ENCODE data around the gene C1orf116. TPM values are rescaled to one million over a fixed set of nuclear protein-coding genes. Genes with fewer than 3 reads are reported as not detected.

Gene C1orf116
- total RNA-seq, 1 donor from 2014 or later, result 31.9 TPM

DNA sequence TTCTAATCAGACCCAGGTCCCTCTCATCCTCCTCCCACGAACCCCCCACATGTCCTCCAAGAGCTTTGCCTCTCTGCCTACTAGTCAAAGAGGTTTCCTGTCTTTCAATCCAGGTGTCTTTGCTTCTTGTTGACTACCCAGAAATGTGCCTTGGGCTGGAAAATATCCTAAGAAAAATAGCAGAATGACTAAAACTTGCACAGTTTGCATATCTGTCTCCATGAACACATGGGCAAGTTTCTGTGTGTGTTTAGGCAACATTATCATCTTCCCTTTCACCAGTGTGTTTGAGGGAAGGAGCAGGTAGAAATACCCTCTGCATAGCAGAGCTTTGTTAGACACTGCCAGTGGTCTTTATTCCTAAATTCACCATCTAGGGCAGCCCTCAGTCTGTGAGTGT is 1.5 kb downstream of the C1orf116 start:
- Mint-ChIP-seq H3K4me3 (ENCODE audit: low read depth) (peak overlapping the region; percentile 90), H3K27ac (peak overlapping the region; percentile 94), H3K4me1 (ENCODE audit: low read depth) (peaks cover 68% of the 10 kb centered on the region), H3K36me3 (ENCODE audit: insufficient read depth) (peaks cover 8% of the 10 kb centered on the region), H3K9me3 (ENCODE audit: low read depth) (no peaks in the 10 kb centered on the region), H3K27me3 (no peaks in the 10 kb centered on the region)
- no peak for DNase-seq (ENCODE audit: low spot score, unreplicated experiment)
- TF ChIP-seq, protein P1, sequence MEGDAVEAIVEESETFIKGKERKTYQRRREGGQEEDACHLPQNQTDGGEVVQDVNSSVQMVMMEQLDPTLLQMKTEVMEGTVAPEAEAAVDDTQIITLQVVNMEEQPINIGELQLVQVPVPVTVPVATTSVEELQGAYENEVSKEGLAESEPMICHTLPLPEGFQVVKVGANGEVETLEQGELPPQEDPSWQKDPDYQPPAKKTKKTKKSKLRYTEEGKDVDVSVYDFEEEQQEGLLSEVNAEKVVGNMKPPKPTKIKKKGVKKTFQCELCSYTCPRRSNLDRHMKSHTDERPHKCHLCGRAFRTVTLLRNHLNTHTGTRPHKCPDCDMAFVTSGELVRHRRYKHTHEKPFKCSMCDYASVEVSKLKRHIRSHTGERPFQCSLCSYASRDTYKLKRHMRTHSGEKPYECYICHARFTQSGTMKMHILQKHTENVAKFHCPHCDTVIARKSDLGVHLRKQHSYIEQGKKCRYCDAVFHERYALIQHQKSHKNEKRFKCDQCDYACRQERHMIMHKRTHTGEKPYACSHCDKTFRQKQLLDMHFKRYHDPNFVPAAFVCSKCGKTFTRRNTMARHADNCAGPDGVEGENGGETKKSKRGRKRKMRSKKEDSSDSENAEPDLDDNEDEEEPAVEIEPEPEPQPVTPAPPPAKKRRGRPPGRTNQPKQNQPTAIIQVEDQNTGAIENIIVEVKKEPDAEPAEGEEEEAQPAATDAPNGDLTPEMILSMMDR (IDR thresholded peaks at IDR 0.05; ENCODE audit: unreplicated experiment), result no peak

DNA sequence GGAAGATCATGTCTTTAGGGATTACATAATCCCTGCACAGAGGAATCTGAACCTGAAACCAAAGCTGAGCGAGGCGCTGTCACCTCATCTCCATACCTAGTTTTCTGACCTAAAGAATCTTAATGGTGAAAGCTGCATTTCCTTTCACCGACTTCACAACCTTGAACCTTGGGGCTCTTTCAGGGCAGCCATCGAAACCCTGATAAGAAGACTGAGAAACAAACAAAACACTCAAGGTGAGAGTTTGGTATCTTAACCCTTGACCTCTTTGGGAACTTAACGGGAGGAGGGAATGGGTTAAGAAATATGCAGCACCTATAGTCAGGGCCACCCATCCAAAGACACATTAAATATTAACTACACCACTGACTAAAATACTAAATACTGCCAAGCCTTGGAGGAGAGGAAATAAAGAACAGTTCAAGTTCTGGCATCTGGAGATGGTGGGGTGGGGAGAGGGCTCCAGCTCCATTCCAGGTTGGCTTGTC is 2.0 kb downstream of the C1orf116 start:
- no peaks in the 10 kb centered on the region for H3K27me3 Mint-ChIP-seq
- H3K27ac Mint-ChIP-seq, result peak overlapping the region; percentile 94
- H3K36me3 Mint-ChIP-seq (ENCODE audit: insufficient read depth), result peaks cover 10% of the 10 kb centered on the region
- H3K4me1 Mint-ChIP-seq (ENCODE audit: low read depth), result peaks cover 72% of the 10 kb centered on the region
- H3K9me3 Mint-ChIP-seq (ENCODE audit: low read depth), result no peaks in the 10 kb centered on the region
- TF ChIP-seq, protein P1 (IDR thresholded peaks at IDR 0.05; ENCODE audit: unreplicated experiment), result no peak
- H3K4me3 Mint-ChIP-seq (ENCODE audit: low read depth), result peak overlapping the region; percentile 90
- DNase-seq (ENCODE audit: low spot score, unreplicated experiment), result no peak

DNA sequence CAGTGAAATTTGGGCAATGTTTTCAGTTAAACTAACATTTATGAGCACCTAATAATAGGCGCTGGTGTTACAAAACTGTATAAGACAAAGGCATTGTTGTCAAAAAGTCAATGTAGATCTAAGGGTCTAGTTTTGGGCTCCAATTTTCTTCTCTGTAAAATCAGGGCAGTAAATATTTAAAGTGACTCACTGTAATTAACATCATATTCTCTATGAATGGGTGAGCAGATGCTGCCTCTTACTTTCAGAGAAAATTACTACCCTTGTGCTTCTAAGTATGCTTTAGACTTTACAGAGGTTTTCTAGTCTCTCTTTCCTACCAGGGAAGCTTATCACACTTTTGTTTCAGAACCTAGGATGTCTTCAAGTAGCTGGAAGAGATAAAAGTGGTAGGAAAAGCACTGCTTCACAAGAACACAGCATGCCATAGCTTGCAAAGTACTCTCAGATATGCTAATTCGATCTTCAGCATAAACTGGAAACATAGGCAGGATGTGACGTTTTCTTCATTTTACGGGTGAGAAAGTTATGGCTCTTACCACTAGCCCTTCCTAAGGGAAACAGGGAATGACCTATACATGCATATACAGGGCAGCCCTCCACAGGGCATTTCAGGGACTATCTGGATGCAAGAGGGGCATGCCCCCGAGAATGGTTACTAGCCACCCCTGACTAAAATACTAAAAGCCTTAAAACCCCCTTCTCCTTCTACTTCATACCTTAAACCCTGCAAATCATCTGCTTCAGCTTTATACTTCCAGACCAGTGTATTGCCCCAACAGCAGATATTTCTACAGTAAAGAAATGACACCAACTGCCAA is 2.6 kb downstream of the C1orf116 start:
- H3K9me3 Mint-ChIP-seq (ENCODE audit: low read depth), result no peaks in the 10 kb centered on the region
- H3K27me3 Mint-ChIP-seq, result no peaks in the 10 kb centered on the region
- TF ChIP-seq, protein P1 (IDR thresholded peaks at IDR 0.05; ENCODE audit: unreplicated experiment), result no peak
- peak overlapping the region; percentile 94 for H3K27ac Mint-ChIP-seq
- peaks cover 77% of the 10 kb centered on the region for H3K4me1 Mint-ChIP-seq (ENCODE audit: low read depth)
- no peak for DNase-seq (ENCODE audit: low spot score, unreplicated experiment)
- H3K4me3 Mint-ChIP-seq (ENCODE audit: low read depth), result peak overlapping the region; percentile 90
- peaks cover 11% of the 10 kb centered on the region for H3K36me3 Mint-ChIP-seq (ENCODE audit: insufficient read depth)

GRCh38 chr1:207028884-207029650 is 3.5 kb downstream of the C1orf116 start:
- DNase-seq (ENCODE audit: low spot score, unreplicated experiment), result no peak
- H3K9me3 Mint-ChIP-seq (ENCODE audit: low read depth), result no peaks in the 10 kb centered on the region
- TF ChIP-seq, protein P1 (IDR thresholded peaks at IDR 0.05; ENCODE audit: unreplicated experiment), result no peak
- H3K4me1 Mint-ChIP-seq (ENCODE audit: low read depth), result peaks cover 83% of the 10 kb centered on the region
- no peaks in the 10 kb centered on the region for H3K27me3 Mint-ChIP-seq
- H3K4me3 Mint-ChIP-seq (ENCODE audit: low read depth), result peak overlapping the region; percentile 14
- H3K36me3 Mint-ChIP-seq (ENCODE audit: insufficient read depth), result peaks cover 16% of the 10 kb centered on the region
- no peak overlapping the region for H3K27ac Mint-ChIP-seq

- Mint-ChIP-seq H3K4me3 (ENCODE audit: low read depth) (peak overlapping the region; percentile 17), H3K36me3 (ENCODE audit: insufficient read depth) (peaks cover 21% of the 10 kb centered on the region), H3K4me1 (ENCODE audit: low read depth) (peaks cover 78% of the 10 kb centered on the region), H3K27ac (no peak overlapping the region), H3K9me3 (ENCODE audit: low read depth) (no peaks in the 10 kb centered on the region), H3K27me3 (no peaks in the 10 kb centered on the region)
- TF ChIP-seq, protein P1 (IDR thresholded peaks at IDR 0.05; ENCODE audit: unreplicated experiment), result no peak
- DNase-seq (ENCODE audit: low spot score, unreplicated experiment), result no peak
Observed at GRCh38 chr1:207027921-207028320, 4.6 kb downstream of the C1orf116 start.

Measured in progenitor cell of endocrine pancreas (in vitro differentiated cells).